H1 (cell line): ENCODE results near the gene TCF4. TPM values are rescaled to one million over a fixed set of nuclear protein-coding genes. Genes with fewer than 3 reads are reported as not detected.

Experiments
- CBX5 ChIP-seq: fragments of 300-800, 300-1000 bp; sonication (generic); IDR thresholded peaks from 2 replicates; pipeline ENCODE4 v1.7.1; 2016; ENCODE audit warnings: antibody characterized with exemption, low read length, low read depth
- CHD2 ChIP-seq: IDR thresholded peaks from 2 replicates; pipeline ENCODE4 v1.6.1; 2012; ENCODE audit warnings: low read length, improper control_type of control experiment
- CHD7 ChIP-seq: fragments of 300-600 bp; sonication (generic); IDR thresholded peaks from 2 replicates; pipeline ENCODE4 v1.7.1; 2012; ENCODE audit warnings: low read length, moderate library complexity, mild to moderate bottlenecking, inconsistent platforms; ENCODE audit not compliant: insufficient replicate concordance
- E2F6 ChIP-seq: IDR thresholded peaks from 2 replicates; pipeline ENCODE4 v1.6.1; 2012; ENCODE audit warnings: inconsistent platforms
- MAX ChIP-seq: IDR thresholded peaks from 2 replicates; pipeline ENCODE4 v1.6.1; 2012; ENCODE audit warnings: inconsistent platforms
- SP2 ChIP-seq: IDR thresholded peaks from 2 replicates; pipeline ENCODE4 v1.6.1; 2012; ENCODE audit warnings: mild to moderate bottlenecking, low read length, inconsistent platforms
- SRF ChIP-seq: IDR thresholded peaks from 2 replicates; pipeline ENCODE4 v1.6.1; 2011; ENCODE audit warnings: mild to moderate bottlenecking, low read depth, low read length, moderate library complexity
- TAF1 ChIP-seq: IDR thresholded peaks from 2 replicates; pipeline ENCODE4 v1.6.1; 2011; ENCODE audit warnings: mild to moderate bottlenecking, low read depth, low read length
- TEAD4 ChIP-seq: IDR thresholded peaks from 2 replicates; pipeline ENCODE4 v1.6.1; 2012; ENCODE audit warnings: low read depth, low read length, inconsistent platforms, mixed read lengths
- USF2 ChIP-seq: IDR thresholded peaks from 2 replicates; pipeline ENCODE4 v1.6.1; 2011; ENCODE audit warnings: low read length, improper control_type of control experiment
- polyA plus RNA-seq, 7 experiments: library from polyadenylated mRNA; depleted of rRNA in 3 of 7; stranded (reverse) in 5 of 7; unstranded in 2 of 7; fragments of >200 nt in 5 of 7; fragments of 200-250 nt in 2 of 7; gene quantifications; 1 replicate in 5 of 7; 2 replicates in 1 of 7; 4 replicates in 1 of 7; pipeline versions ENCODE4 v1.2.1 to v1.2.3, GENCODE V29; 2011 to 2013; ENCODE audit warnings: missing spikeins in 2 of 7, mixed read lengths in 2 of 7
- total RNA-seq: library from RNA; stranded (reverse); fragmentation: NEBNext Ultra II Directional; extraction: Animal tissue kit (Norgen Biotek cat#: 25700); gene quantifications from 2 replicates; pipeline ENCODE4 v1.2.1, GENCODE V29; 2021

Gene TCF4
- total and polyA plus RNA-seq, 2 of the 8 experiments (the other 6 are each of a cell fraction or from before 2014, with no cell fraction given), result 59.3 to 118 TPM

GRCh38 chr18:55310863-55311262, 277.1 kb downstream of the TCF4 start (continued):
- TF ChIP-seq CHD7 (no peak), SRF (no peak), SP2 (no peak), CBX5 (no peak), CHD2 (no peak), USF2 (no peak), TEAD4 (no peak), MAX (no peak), E2F6 (no peak), TAF1 (no peak)
